MM.1S (cell line): ENCODE results near the gene IL13.

Source experiments
- DNase-seq: peaks from one replicate; pipeline ENCODE4 v3.0.0-alpha.2; 2015
- H2AFZ ChIP-seq: fragments of 300-600 bp; sonication (generic); 2 replicates; pipeline ENCODE4 v1.6.0; 2016; ENCODE audit warnings: antibody characterized with exemption, low read length
- H3F3A ChIP-seq: fragments of 300-600 bp; sonication (generic); 2 replicates; pipeline ENCODE4 v1.6.1; 2016; ENCODE audit warnings: mild to moderate bottlenecking, antibody characterized with exemption, low read length, moderate library complexity, mixed read lengths; ENCODE audit not compliant: insufficient read depth
- H3K27ac ChIP-seq: fragments of 300-600 bp; sonication (generic); 2 replicates; pipeline ENCODE4 v1.5.1; 2016; ENCODE audit warnings: mild to moderate bottlenecking, low read length
- H3K27me3 ChIP-seq: fragments of 300-600 bp; sonication (generic); replicated peaks from 2 replicates; pipeline ENCODE4 v1.6.0; 2016; ENCODE audit warnings: low read length; ENCODE audit not compliant: insufficient read depth
- H3K36me3 ChIP-seq: fragments of 300-600 bp; sonication (generic); replicated peaks from 2 replicates; pipeline ENCODE4 v1.6.1; 2016; ENCODE audit warnings: mild to moderate bottlenecking, low read length, mixed read lengths; ENCODE audit not compliant: insufficient read depth
- H3K4me1 ChIP-seq: fragments of 300-600 bp; sonication (generic); 2 replicates; pipeline ENCODE4 v1.6.1; 2016; ENCODE audit warnings: low read length, mixed read lengths
- H3K4me2 ChIP-seq: fragments of 300-600 bp; sonication (generic); 2 replicates; pipeline ENCODE4 v1.6.0; 2016; ENCODE audit warnings: low read depth, low read length
- H3K4me3 ChIP-seq: fragments of 300-600 bp; sonication (generic); 2 replicates; pipeline ENCODE4 v1.5.1; 2016; ENCODE audit warnings: low read length, mixed read lengths
- H3K79me2 ChIP-seq: fragments of 300-600 bp; sonication (generic); 2 replicates; pipeline ENCODE4 v1.6.1; 2016; ENCODE audit warnings: mixed run types, low read length, mixed read lengths
- H3K9ac ChIP-seq: fragments of 300-600 bp; sonication (generic); 2 replicates; pipeline ENCODE4 v1.6.1; 2016; ENCODE audit warnings: low read length, mixed read lengths
- H3K9me2 ChIP-seq: fragments of 300-600 bp; sonication (generic); replicated peaks from 2 replicates; pipeline ENCODE4 v1.6.1; 2016; ENCODE audit warnings: mild to moderate bottlenecking, low read length, mixed read lengths; ENCODE audit not compliant: insufficient read depth
- H3K9me3 ChIP-seq: fragments of 300-600 bp; sonication (generic); replicated peaks from 2 replicates; pipeline ENCODE4 v1.6.1; 2016; ENCODE audit warnings: mild to moderate bottlenecking, low read length, mixed read lengths; ENCODE audit not compliant: insufficient read depth
- H4K20me1 ChIP-seq: fragments of 300-600 bp; sonication (generic); 2 replicates; pipeline ENCODE4 v1.6.1; 2016; ENCODE audit warnings: mild to moderate bottlenecking, low read length, moderate library complexity, mixed read lengths; ENCODE audit not compliant: insufficient read depth
- CTCF ChIP-seq: fragments of 300-600 bp; sonication (generic); IDR thresholded peaks from 2 replicates; pipeline ENCODE4 v1.5.1; 2016; ENCODE audit warnings: antibody characterized with exemption, low read length, mixed read lengths
- EZH2 ChIP-seq: fragments of 300-600 bp; sonication (generic); optimal IDR thresholded peaks from 2 replicates; pipeline ENCODE3; 2017; ENCODE audit warnings: low read depth, mild to moderate bottlenecking, antibody characterized with exemption, low read length, mixed read lengths
- EZH2phosphoT487 ChIP-seq: fragments of 300-600 bp; sonication (generic); IDR thresholded peaks from 2 replicates; pipeline ENCODE4 v1.6.1; 2018; ENCODE audit warnings: antibody characterized with exemption, low read length

Gene IL13

GRCh38 chr5:132662925-132663770 is 5.2 kb downstream of the IL13 start:
- peak overlapping the region; percentile 58 for H2AFZ ChIP-seq
- H3K9me2 ChIP-seq, result no peaks in the 10 kb centered on the region
- H4K20me1 ChIP-seq, result no peaks in the 10 kb centered on the region
- H3K79me2 ChIP-seq, result no peaks in the 10 kb centered on the region
- no peak overlapping the region for H3K9ac ChIP-seq
- TF ChIP-seq CTCF, result no peak
- TF ChIP-seq EZH2, result no peak
- TF ChIP-seq EZH2phosphoT487, result no peak
- no peak overlapping the region for H3K27ac ChIP-seq
- H3K4me1 ChIP-seq, result peaks cover 6% of the 10 kb centered on the region
- no peak for DNase-seq
- H3K36me3 ChIP-seq, result no peaks in the 10 kb centered on the region
- no peaks in the 10 kb centered on the region for H3K27me3 ChIP-seq
- H3K9me3 ChIP-seq, result no peaks in the 10 kb centered on the region
- no peak overlapping the region for H3K4me2 ChIP-seq
- no peak overlapping the region for H3K4me3 ChIP-seq
- H3F3A ChIP-seq, result no peaks in the 10 kb centered on the region

GRCh38 chr5:132663771-132664695 is 6.1 kb downstream of the IL13 start:
- Histone ChIP-seq H3K36me3 (no peaks in the 10 kb centered on the region), H3K9me2 (no peaks in the 10 kb centered on the region), H2AFZ (peak overlapping the region; percentile 58), H3K4me3 (no peak overlapping the region), H3K27me3 (no peaks in the 10 kb centered on the region), H3K4me1 (peaks cover 6% of the 10 kb centered on the region), H3K9ac (no peak overlapping the region), H4K20me1 (no peaks in the 10 kb centered on the region), H3K9me3 (no peaks in the 10 kb centered on the region), H3K79me2 (no peaks in the 10 kb centered on the region), H3F3A (no peaks in the 10 kb centered on the region), H3K27ac (no peak overlapping the region), H3K4me2 (no peak overlapping the region)
- DNase-seq, result no peak
- no peak for TF ChIP-seq CTCF
- TF ChIP-seq EZH2phosphoT487, result no peak
- no peak for TF ChIP-seq EZH2

GRCh38 chr5:132664696-132665209 is 6.8 kb downstream of the IL13 start:
- Histone ChIP-seq H3K79me2 (no peaks in the 10 kb centered on the region), H4K20me1 (no peaks in the 10 kb centered on the region), H3K27me3 (no peaks in the 10 kb centered on the region), H3K9ac (no peak overlapping the region), H3K36me3 (no peaks in the 10 kb centered on the region), H3K27ac (no peak overlapping the region), H3K9me2 (no peaks in the 10 kb centered on the region), H3K9me3 (no peaks in the 10 kb centered on the region), H3K4me2 (no peak overlapping the region), H3K4me3 (no peak overlapping the region), H2AFZ (no peak overlapping the region), H3K4me1 (peaks cover 6% of the 10 kb centered on the region), H3F3A (no peaks in the 10 kb centered on the region)
- TF ChIP-seq EZH2phosphoT487, result no peak
- TF ChIP-seq EZH2, result no peak
- no peak for TF ChIP-seq CTCF
- no peak for DNase-seq
